HG03108 (cell line): ENCODE data around the gene IFNL3.

ENCODE experiments used
- ATAC-seq: cut with Tn5 transposase; IDR thresholded peaks from one replicate; pipeline ENCODE4 v1.9.1; 2021; ENCODE audit warnings: moderate library complexity; ENCODE audit not compliant: unreplicated experiment

The IFNL3 gene

GRCh38 chr19:39194832-39195542 lies 49.8 kb downstream of the IFNL3 start:
- ATAC-seq = no peak

- no peak for ATAC-seq
Measured at GRCh38 chr19:39193803-39194202, 51.0 kb downstream of the IFNL3 start.
